ENCODE results near the gene TPM2. TPM values are rescaled to one million over a fixed set of nuclear protein-coding genes. Genes with fewer than 3 reads are reported as not detected.

The TPM2 gene
- total and polyA plus RNA-seq, 9 of the 15 experiments (the other 6 are each of a cell fraction or from before 2014, with no cell fraction given) = 0.28 to 16.1 (median 4.5) TPM

- TF ChIP-seq ZNF609 (CRISPR knock-in tag; IDR thresholded peaks at IDR 0.05; ENCODE audit: borderline replicate concordance) (no peak), ATF3 (IDR thresholded peaks at IDR 0.05) (no peak), ATF3 (CRISPR knock-in tag; conservative IDR thresholded peaks at IDR 0.05) (no peak), ARID1B (IDR thresholded peaks at IDR 0.05) (0 out of 2 replicates have a peak, but pooled peaks have one; percentile 58), EWSR1 (IDR thresholded peaks at IDR 0.05; ENCODE audit: borderline replicate concordance, low read depth, partially characterized antibody) (no peak), LEF1 (IDR thresholded peaks at IDR 0.05) (peak; percentile 53; the same call in 1 of the 2 replicates), SAP30 (IDR thresholded peaks at IDR 0.05; ENCODE audit: borderline replicate concordance, insufficient read depth, low read depth, low read length, poor library complexity, severe bottlenecking) (no peak), ZNF197 (CRISPR knock-in tag; IDR thresholded peaks at IDR 0.05; ENCODE audit: low read depth) (no peak)
- TF ChIP-seq, protein P1, sequence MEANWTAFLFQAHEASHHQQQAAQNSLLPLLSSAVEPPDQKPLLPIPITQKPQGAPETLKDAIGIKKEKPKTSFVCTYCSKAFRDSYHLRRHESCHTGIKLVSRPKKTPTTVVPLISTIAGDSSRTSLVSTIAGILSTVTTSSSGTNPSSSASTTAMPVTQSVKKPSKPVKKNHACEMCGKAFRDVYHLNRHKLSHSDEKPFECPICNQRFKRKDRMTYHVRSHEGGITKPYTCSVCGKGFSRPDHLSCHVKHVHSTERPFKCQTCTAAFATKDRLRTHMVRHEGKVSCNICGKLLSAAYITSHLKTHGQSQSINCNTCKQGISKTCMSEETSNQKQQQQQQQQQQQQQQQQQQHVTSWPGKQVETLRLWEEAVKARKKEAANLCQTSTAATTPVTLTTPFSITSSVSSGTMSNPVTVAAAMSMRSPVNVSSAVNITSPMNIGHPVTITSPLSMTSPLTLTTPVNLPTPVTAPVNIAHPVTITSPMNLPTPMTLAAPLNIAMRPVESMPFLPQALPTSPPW (CRISPR knock-in tag; IDR thresholded peaks at IDR 0.05) = no peak; the same call in 1 of the 2 replicates
- TF ChIP-seq, protein P2, sequence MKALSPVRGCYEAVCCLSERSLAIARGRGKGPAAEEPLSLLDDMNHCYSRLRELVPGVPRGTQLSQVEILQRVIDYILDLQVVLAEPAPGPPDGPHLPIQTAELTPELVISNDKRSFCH (CRISPR knock-in tag; IDR thresholded peaks at IDR 0.05) = no peak
- TF ChIP-seq, protein P2 (tag; IDR thresholded peaks at IDR 0.05) = no peak
- TF ChIP-seq, protein P3, sequence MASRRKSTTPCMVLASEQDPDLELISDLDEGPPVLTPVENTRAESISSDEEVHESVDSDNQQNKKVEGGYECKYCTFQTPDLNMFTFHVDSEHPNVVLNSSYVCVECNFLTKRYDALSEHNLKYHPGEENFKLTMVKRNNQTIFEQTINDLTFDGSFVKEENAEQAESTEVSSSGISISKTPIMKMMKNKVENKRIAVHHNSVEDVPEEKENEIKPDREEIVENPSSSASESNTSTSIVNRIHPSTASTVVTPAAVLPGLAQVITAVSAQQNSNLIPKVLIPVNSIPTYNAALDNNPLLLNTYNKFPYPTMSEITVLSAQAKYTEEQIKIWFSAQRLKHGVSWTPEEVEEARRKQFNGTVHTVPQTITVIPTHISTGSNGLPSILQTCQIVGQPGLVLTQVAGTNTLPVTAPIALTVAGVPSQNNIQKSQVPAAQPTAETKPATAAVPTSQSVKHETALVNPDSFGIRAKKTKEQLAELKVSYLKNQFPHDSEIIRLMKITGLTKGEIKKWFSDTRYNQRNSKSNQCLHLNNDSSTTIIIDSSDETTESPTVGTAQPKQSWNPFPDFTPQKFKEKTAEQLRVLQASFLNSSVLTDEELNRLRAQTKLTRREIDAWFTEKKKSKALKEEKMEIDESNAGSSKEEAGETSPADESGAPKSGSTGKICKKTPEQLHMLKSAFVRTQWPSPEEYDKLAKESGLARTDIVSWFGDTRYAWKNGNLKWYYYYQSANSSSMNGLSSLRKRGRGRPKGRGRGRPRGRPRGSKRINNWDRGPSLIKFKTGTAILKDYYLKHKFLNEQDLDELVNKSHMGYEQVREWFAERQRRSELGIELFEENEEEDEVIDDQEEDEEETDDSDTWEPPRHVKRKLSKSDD (conservative IDR thresholded peaks at IDR 0.05; ENCODE audit: low read length) = no peak
These were observed 40.2 kb upstream of the TPM2 start (continued) for GRCh38 chr9:35729700-35730485.
